Neural cell (in vitro differentiated cells): ENCODE results near the gene GMPR2.

ENCODE experiments used
- CTCF ChIP-seq: fragments of 450-650 bp; IDR thresholded peaks from 2 replicates; pipeline ENCODE4 v1.5.1; 2014; ENCODE audit warnings: antibody characterized with exemption, mild to moderate bottlenecking, moderate library complexity; ENCODE audit not compliant: poor library complexity, severe bottlenecking
- EP300 ChIP-seq: fragments of 450-650 bp; conservative IDR thresholded peaks from 2 replicates; pipeline ENCODE4 v1.6.1; 2014; ENCODE audit warnings: antibody characterized with exemption, mild to moderate bottlenecking, moderate library complexity; ENCODE audit not compliant: poor library complexity, severe bottlenecking
- RAD21 ChIP-seq: fragments of 450-650 bp; conservative IDR thresholded peaks from 2 replicates; pipeline ENCODE4 v1.6.1; 2014; ENCODE audit warnings: antibody characterized with exemption, mild to moderate bottlenecking, moderate library complexity
- REST ChIP-seq: IDR thresholded peaks from 2 replicates; pipeline ENCODE4 v1.6.1; 2012; ENCODE audit warnings: borderline replicate concordance

GRCh38 chr14:24226473-24226872 lies 6.3 kb upstream of the GMPR2 start:
- TF ChIP-seq REST (no peak), RAD21 (no peak), EP300 (no peak), CTCF (no peak)
